ENCODE data around the gene ARSD. TPM values are rescaled to one million over a fixed set of nuclear protein-coding genes. Genes with fewer than 3 reads are reported as not detected.
A peak's percentile ranks its signal among the peaks of the same experiment; 100 is the strongest.

The ARSD gene
- total RNA-seq, 2 donors from 2014 or later: 57.1 to 85.0 TPM

DNA sequence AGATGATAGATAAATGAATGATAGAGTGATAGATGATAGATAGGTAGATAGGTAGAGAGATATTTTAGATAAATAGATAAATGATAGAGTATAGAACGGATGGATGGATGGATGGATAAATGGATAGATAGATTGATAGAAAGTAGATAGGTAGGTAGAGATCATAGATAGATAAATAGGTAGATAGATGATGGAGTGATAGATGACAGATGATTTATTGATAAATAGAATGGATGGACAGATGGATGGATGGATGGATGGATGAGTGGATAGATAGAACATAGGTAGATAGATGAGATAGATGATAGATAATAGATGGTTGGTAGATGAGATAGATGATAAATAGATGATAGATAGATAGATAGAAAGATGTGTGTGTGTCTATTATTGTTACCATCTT lies 49.5 kb downstream of the ARSD start:
- intact Hi-C loops (cut with DNase I): loop anchor here (10.0 kb wide), 1 partner anchor 155 kb away; no protein-coding TSS in a partner anchor
- TF ChIP-seq, protein P1, sequence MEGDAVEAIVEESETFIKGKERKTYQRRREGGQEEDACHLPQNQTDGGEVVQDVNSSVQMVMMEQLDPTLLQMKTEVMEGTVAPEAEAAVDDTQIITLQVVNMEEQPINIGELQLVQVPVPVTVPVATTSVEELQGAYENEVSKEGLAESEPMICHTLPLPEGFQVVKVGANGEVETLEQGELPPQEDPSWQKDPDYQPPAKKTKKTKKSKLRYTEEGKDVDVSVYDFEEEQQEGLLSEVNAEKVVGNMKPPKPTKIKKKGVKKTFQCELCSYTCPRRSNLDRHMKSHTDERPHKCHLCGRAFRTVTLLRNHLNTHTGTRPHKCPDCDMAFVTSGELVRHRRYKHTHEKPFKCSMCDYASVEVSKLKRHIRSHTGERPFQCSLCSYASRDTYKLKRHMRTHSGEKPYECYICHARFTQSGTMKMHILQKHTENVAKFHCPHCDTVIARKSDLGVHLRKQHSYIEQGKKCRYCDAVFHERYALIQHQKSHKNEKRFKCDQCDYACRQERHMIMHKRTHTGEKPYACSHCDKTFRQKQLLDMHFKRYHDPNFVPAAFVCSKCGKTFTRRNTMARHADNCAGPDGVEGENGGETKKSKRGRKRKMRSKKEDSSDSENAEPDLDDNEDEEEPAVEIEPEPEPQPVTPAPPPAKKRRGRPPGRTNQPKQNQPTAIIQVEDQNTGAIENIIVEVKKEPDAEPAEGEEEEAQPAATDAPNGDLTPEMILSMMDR (IDR thresholded peaks at IDR 0.05): no peak
- no peak for TF ChIP-seq POLR2A (IDR thresholded peaks at IDR 0.05)
- Histone ChIP-seq H3K4me3 (no peak overlapping the region), H3K27me3 (no peaks in the 10 kb centered on the region), H3K4me1 (no peaks in the 10 kb centered on the region), H3K9me3 (no peaks in the 10 kb centered on the region), H3K36me3 (replicated peaks in 1 of 2; ENCODE audit: insufficient read depth in 1 of 2, low read depth in 2 of 2) (no peaks in the 10 kb centered on the region), H3K27ac (no peak overlapping the region)
- WGBS, 2 donors: 69 to 83% methylated on average over 1 of the region's 1 CpG
- DNase-seq (no peak), ATAC-seq (no peak)

DNA sequence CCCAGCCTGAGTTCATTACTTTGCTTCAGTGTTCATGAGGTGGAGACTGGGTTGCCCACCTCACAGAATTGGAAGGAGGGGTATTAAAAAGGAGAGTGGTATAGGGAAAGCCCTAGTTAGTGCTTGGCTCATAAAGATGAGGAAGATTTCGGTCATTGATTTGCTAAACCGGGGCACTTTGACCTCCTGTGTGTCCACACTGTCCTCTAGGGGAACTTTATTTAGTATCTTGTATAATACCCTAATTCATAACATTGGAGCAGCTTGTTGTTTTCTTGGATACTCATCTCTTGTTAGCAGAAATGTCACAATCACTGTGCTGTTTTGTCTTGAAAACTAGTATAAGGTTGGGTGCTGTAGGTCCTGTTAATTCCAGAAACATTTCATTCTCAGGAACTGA lies 50.6 kb downstream of the ARSD start:
- intact Hi-C loops (cut with DNase I): loop anchor here (10.0 kb wide), 1 partner anchor 156 kb away; no protein-coding TSS in a partner anchor
- DNase-seq (no peak), ATAC-seq (no peak)
- no peak for TF ChIP-seq POLR2A (IDR thresholded peaks at IDR 0.05)
- TF ChIP-seq, protein P1 (IDR thresholded peaks at IDR 0.05): no peak
- Histone ChIP-seq H3K4me3 (no peak overlapping the region), H3K27ac (no peak overlapping the region), H3K4me1 (no peaks in the 10 kb centered on the region), H3K27me3 (no peaks in the 10 kb centered on the region), H3K36me3 (replicated peaks in 1 of 2; ENCODE audit: insufficient read depth in 1 of 2, low read depth in 2 of 2) (no peaks in the 10 kb centered on the region), H3K9me3 (no peaks in the 10 kb centered on the region)
- 66 to 73% methylated on average over 2 of the region's 2 CpGs for WGBS, 2 donors

DNA sequence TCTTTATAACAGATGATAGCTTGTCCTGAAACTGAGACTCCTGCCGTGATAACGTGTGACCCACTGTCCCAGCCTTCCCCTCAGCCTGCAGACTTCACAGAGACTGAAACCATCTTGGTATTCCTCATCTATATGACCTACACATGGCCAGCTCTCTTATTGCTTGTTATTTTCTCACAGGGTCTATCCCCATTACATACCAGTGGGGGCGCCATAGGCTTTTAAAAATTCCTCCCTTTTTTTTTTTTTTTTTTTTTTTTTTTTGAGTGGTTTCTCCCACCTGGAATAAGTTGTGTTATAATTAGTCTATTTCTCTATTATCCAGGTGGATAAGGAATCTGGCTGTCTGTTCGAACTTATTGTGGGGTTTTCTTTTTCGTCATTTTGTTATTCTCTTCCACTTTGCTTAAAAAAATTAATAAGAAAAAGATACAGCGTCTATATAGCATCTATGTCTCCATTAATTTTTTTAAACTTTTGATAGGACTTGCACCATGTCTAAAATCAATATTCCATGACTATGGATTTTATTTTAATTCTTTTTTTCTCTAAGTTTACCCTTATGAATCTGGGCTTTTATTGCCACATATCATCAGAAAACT lies 53.2 kb downstream of the ARSD start:
- DNase-seq: peak in 2 of 4 donors; percentile 41 to 45
- 53 to 59% methylated on average over 6 of the region's 6 CpGs for WGBS, 2 donors
- Histone ChIP-seq H3K4me3 (no peak overlapping the region), H3K36me3 (replicated peaks in 1 of 2; ENCODE audit: insufficient read depth in 1 of 2, low read depth in 2 of 2) (no peaks in the 10 kb centered on the region), H3K27ac (no peak overlapping the region), H3K27me3 (no peaks in the 10 kb centered on the region), H3K9me3 (no peaks in the 10 kb centered on the region), H3K4me1 (no peaks in the 10 kb centered on the region)
- intact Hi-C loops (cut with DNase I): loop anchor here (10.0 kb wide), 1 partner anchor 159 kb away; no protein-coding TSS in a partner anchor
- peak; percentile 52 for ATAC-seq
- no peak for TF ChIP-seq POLR2A (IDR thresholded peaks at IDR 0.05)
- TF ChIP-seq, protein P1 (IDR thresholded peaks at IDR 0.05): peak; percentile 21 to 63 (median 44)

DNA sequence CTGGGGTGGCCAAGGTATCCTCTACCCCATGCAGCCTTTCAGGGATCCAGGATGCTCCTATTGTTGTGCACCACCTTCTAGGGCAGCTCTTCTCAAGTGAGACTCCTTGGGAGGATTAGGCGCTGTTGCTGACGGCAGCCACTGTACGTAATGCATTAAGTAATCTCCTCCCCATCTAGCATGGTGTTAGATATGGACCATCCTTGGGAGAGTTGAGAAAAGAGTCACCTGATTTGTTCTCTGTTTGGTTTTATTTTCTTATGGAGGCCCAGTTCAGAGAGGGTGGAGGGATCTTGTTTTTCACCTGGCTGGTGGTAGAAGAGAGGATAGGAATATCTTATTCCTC lies 54.0 kb downstream of the ARSD start:
- DNase-seq (no peak), ATAC-seq (no peak)
- Histone ChIP-seq H3K9me3 (no peaks in the 10 kb centered on the region), H3K27ac (no peak overlapping the region), H3K4me1 (no peaks in the 10 kb centered on the region), H3K4me3 (no peak overlapping the region), H3K27me3 (no peaks in the 10 kb centered on the region), H3K36me3 (replicated peaks in 1 of 2; ENCODE audit: insufficient read depth in 1 of 2, low read depth in 2 of 2) (no peaks in the 10 kb centered on the region)
- TF ChIP-seq, protein P1 (IDR thresholded peaks at IDR 0.05): no peak
- no peak for TF ChIP-seq POLR2A (IDR thresholded peaks at IDR 0.05)
- intact Hi-C loops (cut with DNase I): loop anchor here (10.0 kb wide), 1 partner anchor 160 kb away; no protein-coding TSS in a partner anchor
- 100% methylated on average over 2 to 3 of the region's 3 CpGs for WGBS, 2 donors
